IMR-90 (cell line): ENCODE results near the gene RAB11B.

Experiments used
- BHLHE40 ChIP-seq: fragments of 150-350 bp; IDR thresholded peaks from 2 replicates; pipeline ENCODE4 v1.6.1; 2016; ENCODE audit warnings: mild to moderate bottlenecking, low read depth, low read length
- CTCF ChIP-seq: conservative IDR thresholded peaks from 2 replicates; pipeline ENCODE4 v1.5.1; 2012; ENCODE audit warnings: mild to moderate bottlenecking, low read depth, low read length, improper control_type of control experiment
- FOS ChIP-seq: fragments of 150-350 bp; IDR thresholded peaks from 2 replicates; pipeline ENCODE4 v1.6.1; 2016; ENCODE audit warnings: low read depth, low read length
- MAFK ChIP-seq: IDR thresholded peaks from 2 replicates; pipeline ENCODE4 v1.6.1; 2012; ENCODE audit warnings: low read depth, low read length, improper control_type of control experiment
- MAZ ChIP-seq: IDR thresholded peaks from 2 replicates; pipeline ENCODE4 v1.6.1; 2012; ENCODE audit warnings: low read depth, mild to moderate bottlenecking, low read length, improper control_type of control experiment, moderate library complexity, borderline replicate concordance
- POLR2A ChIP-seq: IDR thresholded peaks from 2 replicates; pipeline ENCODE4 v1.6.1; 2012; ENCODE audit warnings: mild to moderate bottlenecking, low read depth, low read length
- RFX5 ChIP-seq: IDR thresholded peaks from 2 replicates; pipeline ENCODE4 v1.8.0; 2012; ENCODE audit warnings: low read depth, mild to moderate bottlenecking, low read length, moderate library complexity
- USF2 ChIP-seq: fragments of 150-350 bp; IDR thresholded peaks from 2 replicates; pipeline ENCODE4 v1.6.1; 2017; ENCODE audit warnings: mild to moderate bottlenecking, antibody characterized with exemption, low read length, low read depth

GRCh38 chr19:8357007-8357521, 33.1 kb upstream of the RAB11B start:
- TF ChIP-seq CTCF (no peak), POLR2A (no peak), USF2 (no peak), MAFK (no peak), BHLHE40 (no peak), MAZ (no peak), FOS (no peak), RFX5 (no peak)
